ENCODE data around the gene MRPL58. TPM values are rescaled to one million over a fixed set of nuclear protein-coding genes. Genes with fewer than 3 reads are reported as not detected.

MRPL58 gene
- total and polyA plus RNA-seq, 2 donors (not counting 1 experiment from before 2014, with no cell fraction given), result 20.8 to 21.6 TPM

DNA sequence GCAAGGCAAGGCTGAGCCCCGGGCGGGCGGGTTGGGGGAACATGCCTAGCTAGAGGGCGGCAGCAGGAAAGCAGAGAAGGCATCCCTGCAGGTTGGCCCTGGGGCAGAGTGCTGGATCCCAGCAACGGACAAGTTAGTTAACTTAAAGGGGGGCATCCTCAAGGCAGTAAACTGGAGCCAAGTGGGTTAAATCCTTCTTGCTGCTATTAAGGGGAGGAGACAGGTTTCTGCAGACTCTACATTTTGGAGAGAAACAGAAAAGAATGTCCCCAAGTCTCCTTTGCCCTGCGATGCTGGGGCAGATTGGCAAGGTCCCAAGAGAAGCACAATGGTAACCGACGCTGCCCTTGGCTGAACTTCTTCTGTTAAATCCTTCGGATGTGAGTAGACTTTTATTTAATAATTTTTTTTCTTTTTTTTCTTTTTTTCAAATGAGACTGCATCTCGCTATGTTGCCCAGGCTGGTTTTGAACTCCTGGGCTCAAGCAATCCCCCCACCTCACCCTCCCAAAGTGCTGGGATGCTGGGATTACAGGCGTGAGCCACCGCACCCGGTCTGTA lies 20.3 kb downstream of the MRPL58 start:
- H3K79me2 ChIP-seq (ENCODE audit: control insufficient read depth, insufficient read depth, low read length), result no peaks in the 10 kb centered on the region
- Mint-ChIP-seq H3K27ac (peak overlapping the region; percentile 57), H3K9me3 (ENCODE audit: insufficient read depth) (peaks cover 2% of the 10 kb centered on the region), H3K4me1 (peaks cover 34% of the 10 kb centered on the region), H3K4me3 (peak overlapping the region; percentile 99), H3K27me3 (no peaks in the 10 kb centered on the region)
- no peaks in the 10 kb centered on the region for H4K20me1 ChIP-seq (ENCODE audit: control insufficient read depth, insufficient read depth, low read length, poor library complexity, severe bottlenecking)
- H3K9ac ChIP-seq (ENCODE audit: low read length), result peak overlapping the region; percentile 75
- no peaks in the 10 kb centered on the region for H3K27me3 ChIP-seq (replicated peaks in 1 of 4; ENCODE audit: control extremely low read depth in 1 of 4, control insufficient read depth in 3 of 4, insufficient read depth in 4 of 4, low read length in 3 of 4)
- peak overlapping the region in 3 of 5 experiments; percentile 28 to 73 (median 71) for H3K4me3 ChIP-seq (ENCODE audit: control extremely low read depth in 1 of 5, extremely low read depth in 1 of 5, insufficient read depth in 1 of 5, low read depth in 2 of 5, low read length in 4 of 5)
- no peaks in the 10 kb centered on the region for H3K36me3 ChIP-seq (replicated peaks in 1 of 2; ENCODE audit: control extremely low read depth in 1 of 2, control insufficient read depth in 1 of 2, extremely low read depth in 1 of 2, insufficient read depth in 2 of 2, low read length in 1 of 2)
- H3K4me2 ChIP-seq (replicated peaks; ENCODE audit: low read depth, low read length, poor library complexity, severe bottlenecking), result peak overlapping the region; percentile 85
- WGBS (ENCODE audit: insufficient coverage), result 4% methylated on average over 6 of the region's 13 CpGs
- H3K27ac ChIP-seq (ENCODE audit: low read length in 2 of 2), result no peak overlapping the region
- ChIA-PET POLR2A (interaction anchor here (1.5 kb wide), 1 partner anchor 20 kb away, joined by 5 read pairs; the partner anchor contains the start of gene MRPL58), CTCF (interaction anchor here (1.5 kb wide), 2 partner anchors 72 to 374 kb away, joined by 4 to 8 read pairs; no protein-coding TSS in a partner anchor)
- peaks cover 15 to 34% of the 10 kb centered on the region in 2 donors for H3K4me1 ChIP-seq (ENCODE audit: control insufficient read depth in 2 of 2, insufficient read depth in 2 of 2, low read length in 2 of 2)
- ATAC-seq (ENCODE audit: low read depth), result peak; percentile 6
- peak overlapping the region; percentile 62 for H2AFZ ChIP-seq (ENCODE audit: insufficient read depth, low read depth, low read length, poor library complexity, severe bottlenecking)
- TF ChIP-seq, protein P1, sequence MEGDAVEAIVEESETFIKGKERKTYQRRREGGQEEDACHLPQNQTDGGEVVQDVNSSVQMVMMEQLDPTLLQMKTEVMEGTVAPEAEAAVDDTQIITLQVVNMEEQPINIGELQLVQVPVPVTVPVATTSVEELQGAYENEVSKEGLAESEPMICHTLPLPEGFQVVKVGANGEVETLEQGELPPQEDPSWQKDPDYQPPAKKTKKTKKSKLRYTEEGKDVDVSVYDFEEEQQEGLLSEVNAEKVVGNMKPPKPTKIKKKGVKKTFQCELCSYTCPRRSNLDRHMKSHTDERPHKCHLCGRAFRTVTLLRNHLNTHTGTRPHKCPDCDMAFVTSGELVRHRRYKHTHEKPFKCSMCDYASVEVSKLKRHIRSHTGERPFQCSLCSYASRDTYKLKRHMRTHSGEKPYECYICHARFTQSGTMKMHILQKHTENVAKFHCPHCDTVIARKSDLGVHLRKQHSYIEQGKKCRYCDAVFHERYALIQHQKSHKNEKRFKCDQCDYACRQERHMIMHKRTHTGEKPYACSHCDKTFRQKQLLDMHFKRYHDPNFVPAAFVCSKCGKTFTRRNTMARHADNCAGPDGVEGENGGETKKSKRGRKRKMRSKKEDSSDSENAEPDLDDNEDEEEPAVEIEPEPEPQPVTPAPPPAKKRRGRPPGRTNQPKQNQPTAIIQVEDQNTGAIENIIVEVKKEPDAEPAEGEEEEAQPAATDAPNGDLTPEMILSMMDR (IDR thresholded peaks at IDR 0.05), result no peak
- no peak for TF ChIP-seq EZH2 (IDR thresholded peaks at IDR 0.05; ENCODE audit: borderline replicate concordance, insufficient read depth, low read depth, low read length, poor library complexity, severe bottlenecking)
- no peak for DNase-seq
- intact Hi-C loops (cut with micrococcal nuclease), result loop anchor here (1.0 kb wide), 1 partner anchor 45 kb away; the partner anchor contains the start of gene CDR2L
- peaks cover 0 to 4% (median 0%) of the 10 kb centered on the region in 3 donors for H3K9me3 ChIP-seq (ENCODE audit: control extremely low read depth in 1 of 3, control insufficient read depth in 2 of 3, insufficient read depth in 1 of 3, low read length in 2 of 3)

All from B cell (primary cell).